MV-4-11 (cell line): ENCODE results near the gene EYA4.
A peak's percentile ranks its signal among the peaks of the same experiment; 100 is the strongest.
"Not testable (repeated sequence)": the region's sequence is repeated elsewhere in the genome, so short reads cannot be mapped to it uniquely, and the experiment has no call there.

ENCODE experiments used
- DNase-seq: peaks from one replicate; lab custom pipeline; 2025; lab: John Stamatoyannopoulos, UW

EYA4 gene

GRCh38 chr6:133532908-133533307, 291.8 kb downstream of the EYA4 start:
- DNase-seq: no peak

GRCh38 chr6:133539502-133540259, 298.5 kb downstream of the EYA4 start:
- DNase-seq: no peak

- DNase-seq: no peak
Observed at GRCh38 chr6:133540361-133540760, 299.2 kb downstream of the EYA4 start.

- no peak for DNase-seq
Observed at GRCh38 chr6:133541040-133541439, 299.9 kb downstream of the EYA4 start.

GRCh38 chr6:133542056-133542821, 301.1 kb downstream of the EYA4 start:
- no peak for DNase-seq

GRCh38 chr6:133544419-133544818, 303.3 kb downstream of the EYA4 start:
- no peak for DNase-seq

GRCh38 chr6:133546098-133546497, 304.9 kb downstream of the EYA4 start:
- no peak for DNase-seq

GRCh38 chr6:133547136-133547535, 306.0 kb downstream of the EYA4 start:
- no peak for DNase-seq

GRCh38 chr6:133548423-133549159, 307.4 kb downstream of the EYA4 start:
- DNase-seq: no peak

- DNase-seq: no peak
Observed at GRCh38 chr6:133549371-133549801, 308.2 kb downstream of the EYA4 start.

- DNase-seq: no peak
Observed at GRCh38 chr6:133550026-133550425, 308.9 kb downstream of the EYA4 start.

GRCh38 chr6:133551436-133551835, 310.3 kb downstream of the EYA4 start:
- no peak for DNase-seq

- no peak for DNase-seq
Observed at GRCh38 chr6:133551847-133552341, 310.7 kb downstream of the EYA4 start.

GRCh38 chr6:133553652-133554051, 312.5 kb downstream of the EYA4 start:
- DNase-seq: no peak

GRCh38 chr6:133554121-133554520, 313.0 kb downstream of the EYA4 start:
- DNase-seq: not testable (repeated sequence)

GRCh38 chr6:133555685-133556084, 314.5 kb downstream of the EYA4 start:
- no peak for DNase-seq

GRCh38 chr6:133559926-133560325, 318.8 kb downstream of the EYA4 start:
- no peak for DNase-seq

GRCh38 chr6:133567636-133568035, 326.5 kb downstream of the EYA4 start:
- DNase-seq: no peak

GRCh38 chr6:133568970-133569889, 328.1 kb downstream of the EYA4 start:
- peak; percentile 1 for DNase-seq

- DNase-seq: no peak
Observed at GRCh38 chr6:133571681-133572080, 330.5 kb downstream of the EYA4 start.

- no peak for DNase-seq
Observed at GRCh38 chr6:133577851-133578250, 336.7 kb downstream of the EYA4 start.
